SIG-M5 (cell line): ENCODE results near the gene NHLRC4.

Experiments used
- DNase-seq: peaks from one replicate; lab custom pipeline; 2025; lab: John Stamatoyannopoulos, UW

NHLRC4 gene

GRCh38 chr16:553601-554296, 13.1 kb upstream of the NHLRC4 start:
- no peak for DNase-seq

DNA sequence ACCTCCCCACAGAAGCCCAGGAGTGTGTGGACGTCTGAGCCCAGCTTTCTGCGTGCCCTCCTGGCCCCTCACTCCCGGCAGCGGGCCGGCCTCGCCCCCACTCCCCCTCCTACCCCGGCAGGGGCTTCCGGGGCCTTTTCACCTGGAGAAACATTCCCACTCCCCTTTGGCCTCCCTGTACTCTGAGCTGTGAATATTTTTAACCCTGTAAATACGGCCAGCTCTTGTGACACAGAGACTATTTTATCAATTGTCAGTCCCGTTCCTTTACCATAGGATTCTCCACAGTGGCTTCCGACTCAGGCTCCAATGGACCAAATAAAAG, 12.5 kb upstream of the NHLRC4 start:
- no peak for DNase-seq

GRCh38 chr16:554640-555365, 12.0 kb upstream of the NHLRC4 start:
- DNase-seq: no peak

DNA sequence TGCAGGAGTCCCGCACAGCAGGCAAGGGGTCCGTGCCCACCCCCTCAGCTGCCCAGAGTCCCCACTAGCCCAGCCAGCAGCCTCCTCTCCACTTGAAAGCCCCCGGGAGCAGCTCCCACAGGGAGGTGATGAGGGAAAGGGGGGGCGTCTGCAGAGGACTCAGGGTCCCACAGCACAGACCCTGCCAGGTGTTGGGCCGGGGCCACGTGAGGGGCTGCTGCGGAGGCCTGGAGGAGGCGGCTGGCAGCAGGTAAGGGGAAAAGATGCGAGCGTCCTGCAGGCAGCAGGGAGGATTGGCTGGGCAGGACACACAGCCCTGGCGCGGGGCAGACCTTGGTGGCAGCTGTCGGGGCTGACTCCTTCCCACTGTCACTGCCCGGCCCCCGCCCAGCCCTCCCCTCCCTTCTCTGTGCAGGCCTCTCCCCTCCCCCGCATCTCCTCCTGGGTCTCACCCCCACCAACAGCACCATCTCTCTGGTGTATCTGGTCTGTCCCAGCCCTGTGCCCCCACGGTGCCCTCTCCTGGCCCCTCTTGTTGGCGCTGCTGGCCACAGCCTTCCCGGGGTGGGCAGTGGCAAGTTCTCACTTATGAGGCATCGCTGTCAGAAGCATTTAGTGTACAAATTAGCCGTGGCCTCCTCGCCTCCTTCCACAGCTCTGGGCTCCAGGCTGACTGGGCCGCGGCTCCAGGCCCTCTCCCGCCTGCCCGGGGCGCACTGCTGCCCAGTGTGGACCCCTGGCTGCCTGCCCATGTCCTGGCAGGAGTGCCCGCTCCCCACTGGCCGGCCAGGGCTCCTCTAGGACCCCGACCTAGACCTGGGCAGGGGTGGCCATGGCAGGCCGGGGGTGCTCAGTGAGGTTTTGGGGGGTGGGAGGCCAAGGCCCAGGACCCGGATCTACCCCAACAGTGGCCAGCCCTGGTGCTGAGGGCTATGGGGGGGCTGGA, 11.0 kb upstream of the NHLRC4 start:
- no peak for DNase-seq

DNA sequence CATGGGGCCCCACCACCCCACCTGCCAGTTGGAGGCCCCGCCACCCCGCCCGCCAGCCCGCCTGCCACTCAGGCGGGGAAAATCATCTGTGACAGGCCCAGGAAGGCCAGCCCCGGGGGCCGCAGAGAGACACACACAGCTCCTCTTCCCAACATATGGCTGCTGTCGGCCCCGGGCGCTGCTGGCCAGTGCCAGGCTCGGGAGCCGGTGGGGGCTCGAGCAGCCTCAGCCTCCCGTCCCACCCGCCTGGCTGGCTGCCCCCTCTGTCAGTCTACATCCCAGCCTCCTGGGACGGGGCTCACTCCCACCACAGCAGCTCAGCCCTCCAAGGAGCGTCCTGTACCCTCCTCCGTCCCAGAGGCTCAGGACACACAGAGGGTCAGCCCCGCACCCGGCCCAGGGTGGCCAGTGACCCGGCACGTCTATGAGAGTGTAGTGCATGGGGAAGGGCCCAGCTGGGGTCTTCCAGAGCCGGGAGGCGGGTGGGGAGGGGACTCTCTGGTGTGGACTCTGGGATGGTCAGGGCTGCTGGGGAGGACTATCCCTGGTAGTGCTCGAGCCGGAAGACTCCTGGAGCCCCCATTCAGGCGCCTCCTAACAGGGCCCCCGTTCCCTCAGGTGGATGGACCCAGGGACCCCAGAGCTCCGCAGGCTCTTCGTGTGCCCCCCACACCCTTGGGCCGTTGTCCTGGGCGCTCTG, 10.2 kb upstream of the NHLRC4 start:
- no peak for DNase-seq

DNA sequence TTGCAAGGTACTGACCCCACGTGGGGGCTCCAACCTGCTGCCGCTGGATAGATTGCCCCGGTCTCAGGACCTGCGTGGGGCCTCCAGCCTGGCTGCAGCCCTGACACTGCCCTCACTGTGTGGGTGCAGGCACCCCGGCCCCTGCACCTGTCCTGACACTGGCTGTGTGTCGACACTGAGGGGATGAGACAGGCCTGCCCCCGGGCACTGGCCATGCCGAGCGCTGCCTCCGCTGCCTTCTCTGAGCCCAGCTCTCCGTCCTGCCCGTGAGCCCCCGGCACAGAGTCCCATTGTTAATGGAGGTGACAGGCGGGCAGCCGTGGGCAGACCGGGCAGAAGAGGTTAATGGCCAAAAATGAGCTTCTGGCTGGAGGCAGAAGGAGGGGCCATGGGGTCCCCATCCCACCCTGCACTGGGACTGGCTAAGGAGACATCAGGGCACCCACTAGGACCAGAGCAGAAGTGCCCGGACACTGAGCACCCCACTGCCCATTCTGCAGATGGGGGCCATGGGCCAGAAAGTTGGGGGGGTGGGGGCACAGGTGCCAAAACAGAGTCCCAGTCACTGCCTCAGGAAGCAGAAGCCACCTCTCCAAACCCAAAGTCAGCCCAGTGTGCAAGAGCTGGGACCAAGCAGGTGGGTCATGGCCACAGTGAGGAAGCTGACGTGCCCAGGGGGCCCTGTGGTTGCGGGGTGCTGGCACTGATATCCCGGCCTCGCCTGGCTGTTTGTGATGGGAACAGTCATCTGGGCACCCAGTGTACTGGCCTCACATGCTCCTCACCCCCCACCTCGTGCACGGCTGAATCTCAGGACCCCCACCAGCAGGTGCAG, 9.1 kb upstream of the NHLRC4 start:
- DNase-seq: no peak

DNA sequence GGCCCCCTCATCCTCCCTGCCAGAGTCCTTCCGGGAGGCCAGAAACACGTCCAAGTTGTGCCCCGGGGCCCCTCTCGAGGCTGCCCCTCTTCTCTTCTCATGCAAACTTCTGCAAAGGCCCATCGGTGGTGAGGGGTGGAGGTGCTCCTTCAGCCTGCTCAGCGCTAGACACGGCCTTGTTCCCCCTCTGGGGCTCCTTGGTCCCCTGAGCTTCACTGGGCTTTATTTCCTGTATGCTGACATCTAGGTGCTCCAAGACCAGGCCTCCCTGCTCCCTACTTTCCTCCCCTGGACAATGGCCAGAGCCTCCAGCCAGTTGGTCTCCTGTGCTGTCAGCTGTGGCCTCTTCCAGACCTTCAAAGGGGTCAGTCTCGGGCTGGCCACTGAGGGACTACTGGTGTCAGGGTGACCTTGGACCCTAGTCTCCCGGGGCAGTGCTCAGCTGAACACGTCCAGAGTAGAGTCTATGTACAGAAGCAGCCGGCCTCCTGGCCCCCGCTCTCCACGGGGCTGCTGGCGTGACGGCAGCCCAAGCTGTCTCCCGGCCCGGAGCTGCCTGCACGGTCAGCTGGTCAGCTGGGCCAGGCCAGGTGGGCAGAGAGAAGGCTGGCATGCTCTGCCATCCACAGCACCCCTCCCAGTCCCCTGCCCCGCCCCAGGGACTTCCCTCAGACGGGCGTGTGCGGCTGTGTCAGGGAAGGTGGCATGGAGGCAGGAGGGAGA, 8.3 kb upstream of the NHLRC4 start:
- no peak for DNase-seq

- no peak for DNase-seq
Observed at GRCh38 chr16:559021-559380, 7.8 kb upstream of the NHLRC4 start.

DNA sequence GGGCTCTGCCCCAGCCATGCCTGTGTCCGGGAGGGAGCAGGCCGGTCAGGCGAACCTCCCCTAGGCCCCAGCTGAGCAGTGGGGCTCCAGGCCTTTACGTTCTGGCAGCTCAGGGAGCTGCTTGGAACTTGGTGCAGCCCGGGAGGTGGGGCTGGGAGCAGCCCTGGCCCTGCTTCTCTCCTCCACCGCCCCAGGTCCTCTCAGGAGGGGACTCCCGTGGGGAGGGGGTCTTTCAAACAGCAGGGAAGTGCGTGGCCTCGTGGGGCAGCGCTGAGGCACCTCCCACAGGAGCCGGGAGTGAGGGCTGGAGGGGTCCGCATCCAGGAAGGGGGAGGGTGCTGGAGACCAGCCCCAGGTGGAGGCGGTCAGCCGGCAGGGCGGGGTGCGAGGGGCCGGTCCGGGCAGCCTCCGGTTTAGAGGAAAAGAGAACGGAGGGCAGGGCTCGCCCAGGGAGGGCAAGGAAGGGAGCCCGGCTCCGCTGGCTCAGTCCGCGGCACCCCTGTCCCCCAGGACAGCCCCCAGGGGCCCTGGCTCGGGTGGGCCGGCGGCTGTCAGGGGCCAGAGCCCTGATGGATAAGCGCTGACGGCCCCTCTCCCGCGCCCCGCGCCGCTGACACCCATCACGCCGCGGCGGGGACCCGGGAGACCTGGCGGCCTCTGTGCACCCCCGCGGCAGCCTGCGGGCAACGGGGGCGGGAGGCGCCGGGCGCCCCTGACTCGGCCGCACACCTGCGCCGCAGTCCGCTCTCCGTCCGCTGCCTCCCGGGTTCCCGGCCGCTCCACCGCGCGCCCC, 7.2 kb upstream of the NHLRC4 start:
- no peak for DNase-seq

GRCh38 chr16:560204-560700, 6.6 kb upstream of the NHLRC4 start, which contains the start of gene PRR35:
Gene PRR35 (plus strand): TSS chr16:560394. CDS start chr16:563295, 2,901 bp downstream.
- no peak for DNase-seq

GRCh38 chr16:560701-561412, 5.9 kb upstream of the NHLRC4 start:
- DNase-seq: no peak

DNA sequence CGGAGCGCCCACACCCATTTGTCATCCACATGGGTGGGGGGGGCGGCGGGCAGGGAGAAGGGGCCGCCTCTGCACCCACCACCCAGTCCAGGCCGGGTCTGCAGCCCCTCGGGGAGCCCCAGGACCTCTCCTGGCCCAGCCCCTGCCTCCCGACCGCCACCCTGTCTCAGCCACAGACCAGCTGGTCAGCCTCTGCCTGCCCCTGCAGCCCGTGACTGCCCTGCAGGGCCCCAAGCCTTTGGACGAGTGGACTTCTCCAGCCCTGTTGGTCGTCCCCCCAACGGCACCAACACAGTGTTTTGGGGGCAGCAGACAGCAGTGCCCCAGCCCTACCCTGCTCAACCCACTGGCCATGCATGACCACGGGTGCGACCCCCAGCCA, 5.4 kb upstream of the NHLRC4 start:
- DNase-seq: no peak

DNA sequence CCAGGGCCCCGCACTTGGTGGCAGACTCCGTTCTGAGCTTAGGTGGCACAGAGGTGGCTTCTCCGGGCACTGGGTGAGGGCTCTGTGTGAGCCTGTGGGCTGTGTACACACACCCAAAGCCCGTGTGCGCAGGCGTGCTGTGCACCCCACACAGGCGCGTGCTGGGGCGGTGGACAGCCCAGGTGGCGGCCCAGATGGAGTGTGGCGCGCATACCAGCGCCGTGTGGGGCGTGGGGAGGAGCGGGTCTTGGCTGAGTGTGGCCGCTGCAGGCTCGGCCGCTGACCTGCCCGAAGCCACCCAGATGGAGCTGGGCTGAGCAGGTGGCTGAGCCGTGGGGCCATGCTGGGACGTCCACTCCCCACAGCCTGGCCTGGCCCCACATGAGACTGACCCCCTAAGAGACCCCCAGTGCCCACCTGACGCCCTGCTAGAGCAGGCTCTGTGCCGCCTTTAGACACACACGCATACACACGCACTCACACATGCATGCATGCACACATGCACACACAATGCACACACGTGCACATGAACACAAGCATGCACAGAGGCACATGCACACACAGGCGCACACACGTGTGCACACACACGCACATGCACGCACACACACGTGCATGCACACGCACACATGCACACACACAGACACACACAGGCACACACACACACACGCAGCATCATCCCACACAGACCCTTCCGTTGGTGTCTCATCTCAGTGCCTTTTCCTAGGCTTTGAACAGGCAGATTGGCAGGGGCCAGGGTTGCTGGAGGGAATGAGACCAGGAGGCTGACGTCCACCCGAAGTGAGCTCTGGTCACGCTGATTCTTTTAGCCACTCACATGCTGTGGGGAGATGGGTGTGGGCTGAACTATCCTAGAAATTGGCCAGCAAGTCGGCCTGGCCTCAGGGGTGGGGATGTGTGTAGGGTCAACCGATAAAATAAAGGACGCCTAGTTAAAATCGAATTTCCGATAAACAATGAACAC, 4.6 kb upstream of the NHLRC4 start:
- no peak for DNase-seq

- DNase-seq: no peak
Observed at GRCh38 chr16:563072-563644, 3.6 kb upstream of the NHLRC4 start.

- no peak for DNase-seq
Observed at GRCh38 chr16:564690-565418, 2.0 kb upstream of the NHLRC4 start.
